ENCODE data around the gene ZFPL1. TPM values are rescaled to one million over a fixed set of nuclear protein-coding genes. Genes with fewer than 3 reads are reported as not detected.

Gene ZFPL1
- total RNA-seq (2014; rRNA removed): 55.7 and 59.9 TPM in 2 replicates
- 55.3 TPM for polyA plus RNA-seq (2012)

DNA sequence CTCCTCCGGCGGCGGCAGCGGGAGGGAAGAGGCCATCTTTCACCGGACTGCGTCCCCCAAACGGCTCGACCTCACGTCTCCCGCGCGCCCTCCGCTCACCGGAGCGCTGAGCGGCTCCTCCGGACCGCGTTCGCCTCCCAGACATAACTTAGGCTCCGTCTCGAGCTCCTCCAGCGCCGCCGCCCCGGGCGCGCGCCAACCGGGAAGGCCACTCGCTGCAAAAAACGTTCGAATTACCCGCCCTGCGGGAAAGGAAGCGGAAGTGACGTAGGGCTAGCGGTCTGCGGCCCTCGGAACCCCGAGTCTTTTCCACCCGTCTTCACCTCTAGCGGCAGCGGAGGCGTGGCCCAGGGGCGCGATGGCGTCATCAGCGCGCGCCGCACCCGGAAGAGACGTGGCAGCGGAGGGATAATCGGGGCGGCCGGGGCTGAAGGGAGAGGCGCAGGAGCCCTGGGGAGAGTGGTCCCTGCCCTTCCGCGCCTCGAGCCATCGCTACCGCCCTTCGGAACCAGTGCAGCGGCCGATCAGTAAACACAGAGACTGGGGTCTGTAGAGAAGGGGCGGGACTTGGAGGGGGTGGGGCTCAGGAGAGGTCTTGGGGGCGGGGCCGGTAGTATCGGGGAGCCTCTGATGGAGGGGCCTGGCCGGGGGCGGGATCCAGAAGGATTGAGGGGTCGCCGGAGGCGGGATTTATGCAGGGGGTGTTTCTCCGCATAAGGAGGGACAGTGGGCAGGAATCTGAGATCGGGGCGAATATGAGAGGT is at the start of gene ZFPL1, which contains the start of gene CDCA5:
TSS of gene ZFPL1 (plus strand) at position 389 of the 764 bp plus-strand sequence. CDS start 477 bp downstream, outside the sequence.
TSS of gene CDCA5 (minus strand) at position 207 of the 764 bp plus-strand sequence. CDS start at position 145, 62 bp downstream.
- peak; percentile 94 for DNase-seq (ENCODE audit: low read depth)

DNA sequence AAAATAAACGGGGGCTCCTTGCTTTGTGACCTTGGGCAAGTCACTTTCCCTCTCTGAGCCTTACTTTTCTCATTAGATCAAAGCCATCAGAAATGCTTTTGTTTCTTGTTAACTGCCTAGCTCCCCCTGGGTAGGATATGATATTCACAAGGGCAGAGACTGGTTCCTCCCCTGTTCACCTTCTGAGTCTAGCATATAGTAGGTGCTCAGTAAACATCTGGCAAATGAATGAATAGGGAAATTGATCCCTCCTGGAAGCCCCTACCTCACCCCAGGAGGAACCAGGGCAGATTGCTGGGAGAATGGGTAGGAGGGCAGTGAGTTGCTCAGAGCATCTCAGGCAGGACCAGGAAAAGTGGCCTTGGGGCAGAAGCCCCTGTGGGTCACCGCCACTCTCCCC is 49.6 kb upstream of the ZFPL1 start:
- DNase-seq (ENCODE audit: low read depth): no peak

DNA sequence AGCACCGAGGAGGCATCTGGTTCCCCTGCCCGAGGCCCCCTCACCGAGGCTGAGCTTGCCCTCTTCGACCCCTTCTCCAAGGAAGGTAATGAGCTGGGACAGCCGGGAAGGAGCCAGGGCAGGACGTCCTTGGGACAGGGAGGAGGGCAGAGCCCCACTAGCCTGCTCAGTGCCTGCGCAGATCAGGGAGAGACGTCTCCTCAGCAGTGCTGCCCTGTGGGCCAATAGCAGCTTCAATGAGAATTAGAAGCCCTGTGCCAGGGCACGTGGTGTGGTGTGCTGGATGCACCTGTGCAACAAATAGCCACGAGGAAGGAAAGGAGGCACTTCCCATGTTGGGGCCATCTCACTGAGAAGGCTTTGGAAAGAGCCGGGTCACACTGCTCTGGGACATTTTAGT is 48.4 kb upstream of the ZFPL1 start:
- no peak for DNase-seq (ENCODE audit: low read depth)

DNA sequence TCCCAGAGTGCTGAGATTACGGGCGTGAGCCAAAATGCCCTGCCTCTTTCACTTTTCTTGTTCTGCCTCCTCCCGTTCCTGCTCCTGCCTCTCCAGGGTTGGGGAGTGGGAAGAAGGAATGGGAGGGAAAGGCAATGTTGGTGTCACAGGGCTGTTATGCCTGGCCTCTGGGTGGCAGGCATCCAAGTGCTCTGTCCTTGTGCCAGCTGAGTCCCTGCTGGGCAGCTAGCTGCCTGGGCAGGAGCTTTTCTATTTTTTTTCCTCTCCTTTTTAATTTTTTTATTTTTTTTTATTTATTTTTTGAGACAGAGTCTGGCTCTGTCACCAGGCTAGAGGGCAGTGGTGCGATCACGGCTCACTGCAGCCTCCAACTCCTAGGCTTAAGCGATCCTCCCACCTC is 47.1 kb upstream of the ZFPL1 start:
- DNase-seq (ENCODE audit: low read depth): no peak

DNA sequence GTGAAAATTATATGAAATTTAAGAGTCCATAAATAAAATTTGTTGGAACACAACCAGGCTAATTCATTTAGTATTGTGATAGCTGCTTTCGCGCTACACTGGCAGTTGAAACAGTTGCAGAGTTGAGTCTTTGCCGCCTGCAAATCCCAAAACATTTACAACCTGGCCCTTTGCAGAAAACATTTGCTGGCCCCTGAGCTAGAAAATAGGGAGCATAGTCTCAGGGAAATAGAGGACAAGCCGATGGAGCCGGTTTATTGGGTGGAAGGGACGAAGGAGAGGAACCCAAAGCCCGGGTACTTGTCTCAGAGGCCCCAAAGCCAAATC is 43.5 kb upstream of the ZFPL1 start:
- no peak for DNase-seq (ENCODE audit: low read depth)

DNA sequence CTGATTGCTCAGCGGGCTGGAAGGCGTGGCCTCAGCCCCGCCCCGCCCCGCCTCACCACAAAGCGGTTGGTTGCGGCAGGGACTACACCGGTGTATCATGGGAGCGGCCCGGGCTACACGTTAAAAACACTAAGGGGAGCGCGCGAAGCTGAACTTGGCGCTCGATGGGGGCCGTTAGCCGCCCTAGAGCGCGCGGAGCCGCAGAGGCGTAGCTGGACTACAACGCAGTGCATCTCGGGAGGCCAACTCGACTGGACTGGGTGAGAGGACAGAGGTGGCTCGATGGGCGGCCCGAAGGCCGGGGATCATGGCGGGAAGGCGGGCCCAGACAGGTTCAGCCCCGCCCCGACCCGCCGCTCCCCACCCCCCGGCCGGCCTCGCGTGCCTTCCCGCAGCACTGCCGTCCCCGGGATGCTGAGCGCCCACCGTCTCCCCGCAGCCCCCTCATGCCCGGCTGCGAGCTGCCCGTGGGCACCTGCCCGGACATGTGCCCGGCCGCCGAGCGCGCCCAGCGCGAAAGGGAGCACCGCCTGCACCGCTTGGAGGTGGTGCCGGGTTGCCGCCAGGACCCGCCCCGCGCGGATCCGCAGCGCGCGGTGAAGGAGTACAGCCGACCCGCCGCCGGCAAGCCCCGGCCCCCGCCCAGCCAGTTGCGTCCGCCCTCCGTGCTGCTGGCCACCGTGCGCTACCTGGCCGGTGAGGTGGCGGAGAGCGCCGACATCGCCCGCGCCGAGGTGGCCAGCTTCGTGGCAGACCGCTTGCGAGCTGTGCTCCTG is 43.0 kb upstream of the ZFPL1 start, which contains the start of gene SAC3D1:
TSS of gene SAC3D1 (plus strand) at position 364 of the 776 bp plus-strand sequence. CDS start at position 447, 83 bp downstream.
- DNase-seq (ENCODE audit: low read depth): peak; percentile 96

DNA sequence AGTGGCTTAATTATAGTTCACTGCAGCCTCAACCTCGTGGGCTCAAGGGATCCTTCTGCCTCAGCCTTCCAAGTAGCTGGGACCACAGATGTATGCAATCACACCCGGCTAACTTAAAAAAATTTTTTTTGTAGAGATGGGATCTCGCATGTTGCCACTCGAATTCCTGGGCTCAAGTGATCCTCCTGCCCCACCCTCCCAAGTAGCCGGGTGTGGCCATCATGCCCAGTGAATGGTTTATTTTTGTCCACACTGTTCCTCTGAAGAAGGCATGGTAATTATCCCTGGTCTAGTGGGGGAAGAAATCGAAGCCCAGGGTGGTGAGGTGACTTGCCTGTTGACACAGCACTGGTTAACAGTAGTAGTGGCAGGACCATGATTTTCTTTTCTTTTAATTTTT is 41.1 kb upstream of the ZFPL1 start:
- no peak for DNase-seq (ENCODE audit: low read depth)

DNA sequence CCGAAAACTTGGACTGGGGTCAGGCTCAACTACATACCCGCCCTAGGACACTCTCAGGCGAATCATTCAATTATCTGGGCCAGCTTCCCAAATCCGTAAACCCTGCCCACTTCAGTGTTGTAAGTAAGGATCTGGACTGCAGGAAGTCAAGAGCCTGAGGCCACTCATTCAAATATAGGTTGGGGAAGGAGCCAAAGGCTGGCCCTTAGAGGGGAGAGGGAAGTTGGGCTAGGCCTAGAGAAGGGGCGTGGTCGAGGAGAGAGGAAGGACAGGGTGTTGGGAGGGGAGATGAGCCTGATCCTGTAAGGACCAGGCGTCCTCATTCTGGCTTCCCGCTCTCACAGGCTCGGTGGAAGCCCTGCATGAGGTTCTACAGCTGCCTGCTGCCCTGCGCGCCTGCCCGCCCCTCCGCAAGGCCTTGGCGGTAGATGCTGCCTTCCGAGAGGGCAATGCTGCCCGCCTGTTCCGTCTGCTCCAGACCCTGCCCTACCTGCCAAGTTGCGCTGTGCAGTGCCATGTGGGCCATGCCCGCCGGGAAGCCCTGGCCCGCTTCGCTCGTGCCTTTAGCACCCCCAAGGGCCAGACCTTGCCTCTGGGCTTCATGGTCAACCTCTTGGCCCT is 40.0 kb upstream of the ZFPL1 start:
- DNase-seq (ENCODE audit: low read depth): no peak

DNA sequence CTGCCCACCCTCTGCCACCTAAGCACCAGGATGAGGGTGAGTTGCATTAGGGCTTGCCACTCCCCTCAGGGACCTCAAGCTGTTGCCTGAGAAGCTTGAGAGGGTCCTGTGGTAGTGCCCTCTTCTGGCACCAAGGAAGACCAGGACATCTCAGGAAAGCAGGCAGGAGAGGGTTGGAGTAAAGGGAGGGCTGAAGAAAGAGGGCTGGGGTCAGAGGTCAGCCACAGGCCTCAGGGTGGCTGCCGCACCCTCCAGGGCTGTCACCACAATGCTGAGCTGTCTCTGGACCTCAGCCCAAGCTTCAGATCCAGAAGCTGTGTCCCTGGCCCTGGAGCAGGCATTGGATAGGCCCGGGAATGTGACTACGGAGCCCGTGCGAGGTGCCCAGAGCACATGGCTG is 39.0 kb upstream of the ZFPL1 start:
- no peak for DNase-seq (ENCODE audit: low read depth)

DNA sequence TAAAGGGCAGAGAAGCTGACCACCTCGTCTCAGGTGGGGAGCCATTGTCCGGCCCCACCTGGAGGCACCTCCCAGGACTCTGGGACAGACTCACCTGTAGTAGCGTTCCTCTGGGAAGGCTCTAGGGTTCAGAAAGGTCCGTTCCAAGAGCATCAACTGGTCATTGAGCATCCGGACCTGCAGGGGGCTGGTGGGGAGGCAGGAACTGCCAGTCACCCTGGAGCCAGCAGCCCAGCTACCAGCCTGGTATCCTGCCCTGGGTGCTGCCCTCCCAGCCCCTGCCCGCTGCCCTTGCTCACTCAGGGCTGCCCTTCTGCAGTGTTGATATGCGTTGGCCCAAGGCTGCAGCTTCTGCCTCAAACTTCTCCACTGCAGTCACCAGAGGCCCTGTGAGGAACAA is 38.3 kb upstream of the ZFPL1 start:
- DNase-seq (ENCODE audit: low read depth): no peak

DNA sequence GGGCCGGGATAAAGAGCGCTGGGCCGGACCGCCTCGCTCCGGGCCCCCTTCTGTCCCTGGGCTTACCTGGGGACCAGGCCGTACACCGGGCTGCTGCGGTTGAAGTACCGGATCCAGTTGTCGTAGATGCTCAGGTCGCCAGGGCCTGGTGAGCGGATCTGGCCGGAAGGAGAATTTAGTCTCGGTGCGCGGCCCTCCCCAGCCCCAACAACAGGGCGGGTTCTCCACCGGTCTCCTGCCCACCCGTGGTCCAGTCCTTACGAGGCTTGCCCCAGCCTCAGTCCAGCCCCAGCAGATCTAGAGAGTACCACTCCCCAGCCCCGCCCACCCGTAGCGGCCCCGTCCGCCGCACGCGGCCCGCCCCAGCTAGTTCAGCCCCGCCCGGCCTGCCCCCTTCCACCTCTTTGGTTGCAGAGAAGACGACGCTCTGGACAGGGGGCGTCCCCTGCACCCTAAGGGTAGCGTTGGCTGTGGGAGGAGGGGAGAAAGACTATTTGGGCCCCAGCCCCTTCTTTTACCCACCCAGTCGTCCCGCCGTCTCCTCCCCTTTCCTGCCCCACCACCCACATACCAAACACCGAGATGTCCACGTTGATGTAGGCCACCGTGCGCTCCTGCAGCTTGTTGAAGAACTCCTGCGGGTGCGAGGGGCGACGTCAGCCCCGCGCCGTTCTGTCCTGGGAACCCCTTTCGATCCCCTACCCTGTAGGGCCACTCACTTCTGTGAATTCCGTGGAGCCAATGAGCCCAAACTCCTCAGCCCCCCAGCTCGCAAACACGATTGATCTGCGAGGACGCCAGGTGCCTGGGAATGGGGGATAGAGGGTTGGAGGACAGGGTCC is 36.2 kb upstream of the ZFPL1 start:
- no peak for DNase-seq (ENCODE audit: low read depth)

DNA sequence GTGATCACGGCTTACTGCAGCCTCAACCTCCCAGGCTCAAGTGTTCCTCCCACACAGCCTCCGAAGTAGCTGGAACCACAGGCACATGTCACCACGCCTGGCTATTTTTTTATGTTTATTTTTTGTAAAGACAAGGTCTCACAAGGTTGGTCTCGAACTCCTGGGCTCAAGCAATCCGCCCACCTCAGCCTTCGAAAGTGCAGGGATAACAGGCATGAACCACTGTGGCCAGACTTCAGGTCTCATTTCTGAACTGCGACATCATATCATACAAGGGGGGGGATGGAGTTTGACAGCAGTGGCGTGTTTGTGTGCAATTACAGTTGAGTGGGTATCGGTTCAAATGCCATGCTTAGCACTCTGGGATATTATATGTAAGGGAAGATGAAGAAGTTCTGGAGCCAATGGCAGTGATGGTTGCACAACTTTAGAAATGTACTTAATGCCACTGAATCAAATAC is 32.6 kb upstream of the ZFPL1 start:
- DNase-seq (ENCODE audit: low read depth): no peak

DNA sequence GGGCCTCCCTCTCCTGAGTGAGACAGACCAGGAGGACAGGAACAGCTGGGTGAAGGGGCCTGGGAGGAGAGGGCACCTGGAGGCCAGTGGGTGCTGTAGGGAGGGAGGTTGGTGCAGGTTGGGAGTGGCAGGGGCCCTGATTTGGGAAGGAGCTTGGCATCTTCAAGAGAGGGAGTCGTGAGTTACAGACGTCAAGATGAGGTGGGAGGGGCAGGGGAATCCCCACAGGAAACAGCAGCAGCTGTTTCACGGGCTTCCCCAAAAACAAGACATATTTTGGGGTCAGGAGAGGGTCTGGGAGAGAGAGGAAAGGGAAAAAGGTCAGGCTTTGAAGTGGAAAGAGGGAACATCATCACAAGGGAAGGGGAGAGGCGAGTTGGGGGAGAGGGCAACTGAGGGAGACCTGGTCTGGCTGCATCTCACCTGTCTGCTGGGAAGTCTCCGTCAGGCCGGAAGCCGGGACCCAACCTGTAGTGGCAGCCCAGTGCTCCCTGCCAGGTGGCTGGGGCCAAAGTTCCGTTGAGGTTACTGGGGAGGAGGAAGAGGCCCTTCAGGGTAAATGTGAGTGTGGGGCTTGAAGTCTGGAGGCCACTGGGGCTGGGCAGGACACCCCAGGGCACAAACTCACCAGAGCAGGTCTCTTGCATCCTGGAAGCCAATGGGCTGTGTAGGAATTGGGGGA is 30.1 kb upstream of the ZFPL1 start:
- DNase-seq (ENCODE audit: low read depth): no peak

DNA sequence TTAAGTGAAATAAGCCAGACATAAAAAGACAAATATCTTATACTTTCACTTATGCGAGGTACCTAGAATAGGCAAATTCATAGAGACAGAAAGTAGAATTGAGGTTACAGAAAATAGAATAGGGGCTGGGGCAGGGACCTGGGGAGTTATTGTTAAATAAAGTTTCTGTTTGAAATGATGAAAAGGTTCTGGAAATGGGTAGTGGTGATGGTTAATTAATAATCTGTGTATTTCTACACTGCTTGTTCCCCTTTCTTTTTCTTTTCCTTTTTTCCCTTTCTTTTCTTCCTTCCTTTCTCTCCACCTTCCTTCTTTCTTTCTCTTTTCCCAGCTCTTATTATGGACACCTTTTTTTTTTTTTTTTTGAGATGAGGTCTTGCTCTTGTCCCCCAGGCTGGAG is 28.5 kb upstream of the ZFPL1 start:
- no peak for DNase-seq (ENCODE audit: low read depth)

DNA sequence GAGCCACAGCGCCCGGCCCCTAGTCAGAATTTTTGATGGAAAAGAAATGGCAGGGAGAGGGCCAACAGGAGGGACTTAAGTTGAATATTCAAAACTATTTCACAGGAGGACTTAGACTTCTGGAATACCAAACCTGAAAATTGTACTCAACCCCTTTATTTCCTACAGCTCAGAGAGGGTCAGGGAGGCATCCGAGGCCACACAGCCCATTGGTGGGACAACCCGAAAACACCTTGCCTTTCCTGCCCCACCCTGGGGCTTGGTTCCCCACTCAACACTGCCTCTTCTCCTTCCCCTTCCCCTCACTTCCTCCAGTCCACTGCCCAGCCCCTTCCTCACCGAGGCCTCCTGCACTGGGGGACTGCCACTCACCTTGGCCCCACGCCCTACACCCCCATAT is 27.0 kb upstream of the ZFPL1 start:
- no peak for DNase-seq (ENCODE audit: low read depth)

DNA sequence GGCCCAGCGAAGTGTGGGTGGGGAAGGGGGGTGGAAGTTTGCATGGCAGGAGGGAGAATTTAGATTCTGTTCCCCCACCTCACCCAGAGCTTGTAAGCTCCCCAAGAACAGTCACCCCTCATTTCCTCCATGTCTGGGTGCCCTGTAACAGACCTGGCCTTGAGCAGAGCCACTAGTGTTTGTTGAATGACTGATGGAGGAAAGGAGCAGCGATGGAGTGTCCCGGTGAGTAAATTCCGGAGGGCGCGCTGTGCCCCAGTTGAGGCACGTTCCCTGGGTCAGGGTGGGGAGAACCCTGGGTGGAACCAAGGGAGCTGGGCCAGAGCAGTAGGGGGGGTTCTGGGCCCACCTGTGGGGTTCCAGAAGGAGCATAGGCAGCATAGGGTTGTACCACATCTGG is 26.5 kb upstream of the ZFPL1 start:
- DNase-seq (ENCODE audit: low read depth): no peak

DNA sequence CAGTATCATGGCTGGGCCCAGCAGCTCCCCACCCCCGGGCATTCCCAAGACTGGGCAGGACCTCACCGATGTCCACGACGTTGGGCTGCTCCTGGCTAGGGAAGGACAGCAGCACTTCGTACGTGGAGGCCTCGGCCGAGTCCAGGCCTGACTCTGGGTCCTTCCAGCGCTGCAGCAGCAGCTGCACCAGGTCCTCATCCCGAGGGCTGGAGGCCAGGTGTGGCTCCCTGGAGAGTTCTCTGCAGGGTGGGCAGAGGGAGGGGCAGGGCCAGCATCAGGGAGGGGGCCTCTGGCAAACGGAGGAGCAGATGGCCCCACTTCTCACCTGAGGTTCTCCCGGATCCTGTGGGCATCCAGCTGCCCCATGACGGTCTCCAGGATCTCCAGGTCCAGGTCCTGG is 26.0 kb upstream of the ZFPL1 start:
- DNase-seq (ENCODE audit: low read depth): no peak

DNA sequence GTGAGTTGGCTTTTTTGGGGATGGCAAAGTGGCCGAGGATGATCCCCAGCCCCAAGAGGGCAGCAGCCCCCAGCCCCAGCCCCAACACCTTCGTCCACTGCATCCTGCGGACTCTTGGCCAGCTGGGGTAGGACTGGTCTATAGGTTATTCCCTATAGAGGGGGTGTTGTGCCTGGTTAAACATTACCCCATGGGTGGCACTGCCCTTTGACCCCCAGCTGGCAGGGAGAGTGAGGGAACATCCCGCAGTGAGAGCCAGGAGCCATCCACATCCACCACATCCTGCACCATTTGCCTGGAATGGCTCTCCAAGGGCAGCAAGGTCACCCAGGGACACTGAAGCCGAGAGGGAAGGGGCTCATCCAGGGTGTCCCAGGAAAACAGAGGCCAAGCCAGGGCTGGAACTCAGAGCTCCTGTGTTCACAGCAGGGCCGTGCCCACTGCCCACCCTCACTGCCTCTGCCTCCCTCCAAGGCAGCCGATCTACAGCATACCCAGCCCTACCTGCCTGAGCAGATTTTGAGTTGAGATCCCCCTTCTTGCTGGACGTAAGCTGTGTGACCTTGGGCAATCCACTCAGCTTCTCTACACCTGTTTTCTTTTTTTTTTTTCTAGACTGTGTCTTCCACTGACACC is 25.5 kb upstream of the ZFPL1 start, which contains the start of gene NAALADL1:
TSS of gene NAALADL1 (minus strand) at position 135 of the 636 bp plus-strand sequence. CDS start at position 103, 32 bp downstream.
- DNase-seq (ENCODE audit: low read depth): no peak

DNA sequence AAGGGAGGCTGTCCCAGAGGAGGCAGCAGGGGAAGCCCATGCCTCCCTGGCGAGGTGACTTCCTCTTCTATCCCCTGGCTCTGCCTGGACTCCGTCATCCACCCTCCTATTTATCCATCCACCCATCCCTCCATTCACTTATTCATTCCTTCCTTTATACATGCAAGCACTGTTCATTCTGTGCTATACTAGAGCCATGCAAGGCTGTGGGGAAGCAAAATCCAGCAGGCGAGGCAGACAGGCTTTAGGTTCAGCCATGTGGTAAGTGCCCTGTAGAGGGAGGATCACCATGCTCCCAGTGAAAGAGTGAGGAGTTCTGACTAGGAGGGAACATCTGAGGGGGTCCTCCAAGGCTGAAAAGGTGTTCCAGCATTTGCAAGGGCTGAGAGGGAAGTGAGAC is 24.5 kb upstream of the ZFPL1 start:
- DNase-seq (ENCODE audit: low read depth): no peak
